IMR-90 (cell line): Measurements from ENCODE around the gene CRB1. TPM values are rescaled to one million over a fixed set of nuclear protein-coding genes. Genes with fewer than 3 reads are reported as not detected.

Experiments
- ATAC-seq: fragments of 200-7000 bp; cut with Tn5 transposase; 2 replicates; pipeline ENCODE4 v1.9.1; 2020; ENCODE audit warnings: low read depth, mild to moderate bottlenecking, moderate library complexity
- BruUV-seq: library from RNA; stranded (reverse); fragments of 400-500 nt; replicated peaks from 2 replicates; lab custom pipeline; 2021; lab: Mats Ljungman, UMichigan
- CTCF ChIA-PET: fragments of 300-600 bp; formaldehyde crosslinking; extraction: SDS; loops from one replicate; lab custom pipeline; 2021; ENCODE audit warnings: antibody characterized with exemption; lab: Yijun Ruan, JAX
- POLR2A ChIA-PET: fragments of 300-600 bp; sonication (Branson Sonifier 250); formaldehyde crosslinking; loops from one replicate; lab custom pipeline; 2022; ENCODE audit warnings: antibody characterized with exemption; ENCODE audit not compliant: unreplicated experiment; lab: Charles Lee
- DNase-seq: peaks from one replicate; pipeline ENCODE4 v3.0.0; 2013
- H2AFZ ChIP-seq: replicated peaks from 2 replicates; pipeline ENCODE3; 2013; ENCODE audit warnings: low read length, mild to moderate bottlenecking; ENCODE audit not compliant: poor library complexity
- H2AK5ac ChIP-seq: 2 replicates; pipeline ENCODE4 v1.6.1; 2013; ENCODE audit warnings: low read depth, low read length, inconsistent platforms
- H2AK9ac ChIP-seq: replicated peaks from 2 replicates; pipeline ENCODE3; 2013; ENCODE audit warnings: mild to moderate bottlenecking, low read depth, low read length, moderate library complexity; ENCODE audit not compliant: poor library complexity
- H2BK120ac ChIP-seq: 2 replicates; pipeline ENCODE4 v1.6.1; 2013; ENCODE audit warnings: low read depth, low read length, inconsistent platforms
- H2BK15ac ChIP-seq: 3 replicates; pipeline ENCODE4 v1.6.1; 2013; ENCODE audit warnings: low read depth, low read length, inconsistent platforms
- H2BK20ac ChIP-seq: 2 replicates; pipeline ENCODE4 v1.6.1; 2013; ENCODE audit warnings: low read depth, mild to moderate bottlenecking, inconsistent platforms, low read length, moderate library complexity
- H2BK5ac ChIP-seq: 2 replicates; pipeline ENCODE4 v1.6.1; 2013; ENCODE audit warnings: mild to moderate bottlenecking, low read depth, low read length, inconsistent platforms; ENCODE audit not compliant: poor library complexity, severe bottlenecking
- H3K14ac ChIP-seq: replicated peaks from 2 replicates; pipeline ENCODE4 v1.6.1; 2013; ENCODE audit warnings: low read depth, low read length, inconsistent platforms
- H3K18ac ChIP-seq: 2 replicates; pipeline ENCODE4 v1.6.1; 2013; ENCODE audit warnings: low read depth, low read length, control low read depth
- H3K23ac ChIP-seq: 2 replicates; pipeline ENCODE4 v1.6.1; 2013; ENCODE audit warnings: low read depth, low read length, inconsistent platforms
- H3K27ac ChIP-seq: 2 replicates; pipeline ENCODE4 v1.5.1; 2013; ENCODE audit warnings: mild to moderate bottlenecking, control low read depth, low read length; ENCODE audit not compliant: insufficient read depth
- H3K27me3 ChIP-seq: 2 replicates; pipeline ENCODE4 v1.6.1; 2013; ENCODE audit warnings: low read length; ENCODE audit not compliant: control insufficient read depth, insufficient read depth
- H3K36me3 ChIP-seq: 2 replicates; pipeline ENCODE4 v1.6.1; 2013; ENCODE audit warnings: low read length, mixed read lengths; ENCODE audit not compliant: control insufficient read depth, insufficient read depth
- H3K4ac ChIP-seq: 2 replicates; pipeline ENCODE4 v1.6.1; 2013; ENCODE audit warnings: low read depth, low read length, inconsistent platforms
- H3K4me1 ChIP-seq: 2 replicates; pipeline ENCODE4 v1.6.1; 2013; ENCODE audit warnings: low read length, mixed read lengths; ENCODE audit not compliant: control insufficient read depth, insufficient read depth
- H3K4me2 ChIP-seq: 2 replicates; pipeline ENCODE4 v1.6.1; 2013; ENCODE audit warnings: low read depth, mild to moderate bottlenecking, control low read depth, low read length, moderate library complexity
- H3K4me3 ChIP-seq: 2 replicates; pipeline ENCODE4 v1.5.1; 2013; ENCODE audit warnings: low read depth, mild to moderate bottlenecking, control low read depth, low read length, moderate library complexity; ENCODE audit not compliant: insufficient read depth
- H3K56ac ChIP-seq: 2 replicates; pipeline ENCODE4 v1.6.1; 2013; ENCODE audit warnings: low read length, inconsistent platforms; ENCODE audit not compliant: insufficient read depth; ENCODE audit errors: extremely low read depth
- H3K79me1 ChIP-seq, 2 experiments: 2 replicates each; pipeline ENCODE4 v1.6.1; 2013; ENCODE audit warnings: low read length in 2 of 2, inconsistent platforms in 1 of 2, low read depth in 1 of 2
- H3K9ac ChIP-seq: 2 replicates; pipeline ENCODE4 v1.6.1; 2013; ENCODE audit warnings: low read depth, low read length, control low read depth
- H3K9me1 ChIP-seq: 2 replicates; pipeline ENCODE4 v1.6.1; 2013; ENCODE audit warnings: low read length, inconsistent platforms; ENCODE audit not compliant: insufficient read depth
- H3K9me3 ChIP-seq: 2 replicates; pipeline ENCODE4 v1.6.1; 2013; ENCODE audit warnings: low read length; ENCODE audit not compliant: control insufficient read depth, insufficient read depth
- H4K20me1 ChIP-seq: 2 replicates; pipeline ENCODE4 v1.6.1; 2013; ENCODE audit warnings: low read length, inconsistent platforms; ENCODE audit not compliant: insufficient read depth
- H4K5ac ChIP-seq: 2 replicates; pipeline ENCODE4 v1.6.1; 2013; ENCODE audit warnings: mild to moderate bottlenecking, low read depth, low read length, control low read depth
- H4K8ac ChIP-seq, 2 experiments: 2 replicates each; pipeline ENCODE4 v1.6.1; 2013; ENCODE audit warnings: low read depth in 2 of 2, low read length in 2 of 2, control low read depth in 1 of 2, inconsistent platforms in 1 of 2
- H4K91ac ChIP-seq: 2 replicates; pipeline ENCODE4 v1.6.1; 2013; ENCODE audit warnings: low read depth, low read length, inconsistent platforms; ENCODE audit not compliant: insufficient read depth
- BHLHE40 ChIP-seq: fragments of 150-350 bp; IDR thresholded peaks from 2 replicates; pipeline ENCODE4 v1.6.1; 2016; ENCODE audit warnings: mild to moderate bottlenecking, low read depth, low read length
- CEBPB ChIP-seq: IDR thresholded peaks from 2 replicates; pipeline ENCODE4 v1.6.1; 2012; ENCODE audit warnings: low read depth, low read length, improper control_type of control experiment
- CHD1 ChIP-seq: IDR thresholded peaks from 2 replicates; pipeline ENCODE4 v1.6.1; 2012; ENCODE audit warnings: low read depth, low read length, improper control_type of control experiment
- CTCF ChIP-seq: conservative IDR thresholded peaks from 2 replicates; pipeline ENCODE4 v1.5.1; 2012; ENCODE audit warnings: mild to moderate bottlenecking, low read depth, low read length, improper control_type of control experiment
- ELK1 ChIP-seq: fragments of 150-350 bp; IDR thresholded peaks from 2 replicates; pipeline ENCODE4 v1.6.1; 2016; ENCODE audit warnings: low read depth, mild to moderate bottlenecking, low read length, moderate library complexity, borderline replicate concordance
- FOS ChIP-seq: fragments of 150-350 bp; IDR thresholded peaks from 2 replicates; pipeline ENCODE4 v1.6.1; 2016; ENCODE audit warnings: low read depth, low read length
- MAFK ChIP-seq: IDR thresholded peaks from 2 replicates; pipeline ENCODE4 v1.6.1; 2012; ENCODE audit warnings: low read depth, low read length, improper control_type of control experiment
- MAZ ChIP-seq: IDR thresholded peaks from 2 replicates; pipeline ENCODE4 v1.6.1; 2012; ENCODE audit warnings: low read depth, mild to moderate bottlenecking, low read length, improper control_type of control experiment, moderate library complexity, borderline replicate concordance
- MXI1 ChIP-seq: IDR thresholded peaks from 2 replicates; pipeline ENCODE4 v1.6.1; 2012; ENCODE audit warnings: low read depth, mild to moderate bottlenecking, low read length, moderate library complexity, borderline replicate concordance
- NFE2L2 ChIP-seq: fragments of 150-350 bp; IDR thresholded peaks from 2 replicates; pipeline ENCODE4 v1.6.1; 2016; ENCODE audit warnings: low read depth, mild to moderate bottlenecking, low read length
- POLR2A ChIP-seq: IDR thresholded peaks from 2 replicates; pipeline ENCODE4 v1.6.1; 2012; ENCODE audit warnings: mild to moderate bottlenecking, low read depth, low read length
- RAD21 ChIP-seq: IDR thresholded peaks from 2 replicates; pipeline ENCODE4 v1.6.1; 2012; ENCODE audit warnings: low read length, improper control_type of control experiment
- RCOR1 ChIP-seq: IDR thresholded peaks from 2 replicates; pipeline ENCODE4 v1.6.1; 2012; ENCODE audit warnings: mild to moderate bottlenecking, low read length, improper control_type of control experiment; ENCODE audit not compliant: insufficient replicate concordance
- RFX5 ChIP-seq: IDR thresholded peaks from 2 replicates; pipeline ENCODE4 v1.8.0; 2012; ENCODE audit warnings: low read depth, mild to moderate bottlenecking, low read length, moderate library complexity
- SMC3 ChIP-seq: fragments of 150-350 bp; IDR thresholded peaks from 2 replicates; pipeline ENCODE4 v1.6.1; 2016; ENCODE audit warnings: low read depth, mild to moderate bottlenecking, antibody characterized with exemption, low read length, moderate library complexity
- USF2 ChIP-seq: fragments of 150-350 bp; IDR thresholded peaks from 2 replicates; pipeline ENCODE4 v1.6.1; 2017; ENCODE audit warnings: mild to moderate bottlenecking, antibody characterized with exemption, low read length, low read depth
- WGBS, 2 experiments: methylation state at CpG; one replicate each; pipeline versions ENCODE4 v1.1.5 to v1.1.7; 2013; ENCODE audit warnings: missing lambda C conversion rate in 2 of 2; ENCODE audit not compliant: insufficient read length in 1 of 2; ENCODE audit errors: extremely low coverage in 2 of 2; 5-methylcytosine and 5-hydroxymethylcytosine counted together
- dilution Hi-C: fragments of 300-500 bp; cut with HindIII; formaldehyde crosslinking; loops from one replicate; pipeline ENCODE4 v1.14.3; 2018; ENCODE audit warnings: low sequenced_read_pairs; ENCODE audit not compliant: unreplicated experiment
- in situ Hi-C: fragments of 300-500 bp; cut with MboI; formaldehyde crosslinking; loops from 3 replicates; pipeline ENCODE4 v1.14.3; 2019; ENCODE audit warnings: low sequenced_read_pairs, inconsistent platforms, mixed read lengths
- intact Hi-C: fragments of 100-400 bp; cut with micrococcal nuclease; formaldehyde crosslinking; loops from 2 replicates; pipeline ENCODE4 v1.10.0; 2022
- polyA plus RNA-seq, 3 experiments: library from polyadenylated mRNA; depleted of rRNA; stranded (reverse); fragments of >200 nt; gene quantifications; 2 replicates each; pipeline ENCODE4 v1.2.3, GENCODE V29; 2012; ENCODE audit warnings: low replicate concordance in 1 of 3
- total RNA-seq: library from RNA; depleted of rRNA; stranded (reverse); fragments of >200 nt; gene quantifications from 2 replicates; pipeline ENCODE4 v1.2.3, GENCODE V29; 2012

CRB1 gene
- total and polyA plus RNA-seq, 2 of the 4 experiments (the other 2 are of a cell fraction): not detected

- intact Hi-C loops: no loop called here
Measured at GRCh38 chr1:197319631-197320030, 51.6 kb downstream of the CRB1 start.

More at GRCh38 chr1:197319631-197320030, 51.6 kb downstream of the CRB1 start:
- H2BK120ac ChIP-seq: no peak overlapping the region
- TF ChIP-seq CTCF (no peak), BHLHE40 (no peak), NFE2L2 (no peak), ELK1 (no peak), RAD21 (no peak), RFX5 (no peak), SMC3 (no peak), MXI1 (no peak), POLR2A (no peak), MAZ (no peak), FOS (no peak), USF2 (no peak), MAFK (no peak), RCOR1 (no peak), CEBPB (no peak), CHD1 (no peak)
- H2AFZ ChIP-seq: no peak overlapping the region
- H4K91ac ChIP-seq: no peak overlapping the region
- BruUV-seq: no TSS peak
- H2AK9ac ChIP-seq: no peak overlapping the region
- H4K8ac ChIP-seq: no peak overlapping the region
- no peak overlapping the region for H4K5ac ChIP-seq
- H3K9me1 ChIP-seq: no peaks in the 10 kb centered on the region
- no peak overlapping the region for H3K4me3 ChIP-seq
- WGBS, 2 experiments: no CpG with 5 or more reads among the region's 2 CpGs
- H3K27me3 ChIP-seq: no peaks in the 10 kb centered on the region
- no peak overlapping the region for H3K23ac ChIP-seq
- dilution Hi-C loops (no loop called here), in situ Hi-C loops (no loop called here)
- H2BK20ac ChIP-seq: no peak overlapping the region
- no peaks in the 10 kb centered on the region for H3K9me3 ChIP-seq
- CTCF ChIA-PET: interaction anchor here (0.5 kb wide), 1 partner anchor 123 kb away, joined by 3 read pairs; no protein-coding TSS in a partner anchor
- no peak overlapping the region for H3K56ac ChIP-seq
- no peaks in the 10 kb centered on the region for H3K4me1 ChIP-seq
- H3K14ac ChIP-seq: no peak overlapping the region
- H3K4me2 ChIP-seq: no peak overlapping the region
- H4K20me1 ChIP-seq: no peaks in the 10 kb centered on the region
- H3K18ac ChIP-seq: no peak overlapping the region
- no peak overlapping the region for H3K4ac ChIP-seq
- no peaks in the 10 kb centered on the region for H3K79me1 ChIP-seq
- no peak overlapping the region for H2AK5ac ChIP-seq
- no peak overlapping the region for H3K27ac ChIP-seq
- POLR2A ChIA-PET: no interaction called here
- DNase-seq: no peak
- no peak for ATAC-seq
- H2BK5ac ChIP-seq: no peak overlapping the region
- no peak overlapping the region for H2BK15ac ChIP-seq
- no peaks in the 10 kb centered on the region for H3K36me3 ChIP-seq
- no peak overlapping the region for H3K9ac ChIP-seq
